Measurements from ENCODE around the gene ISL2. TPM values are rescaled to one million over a fixed set of nuclear protein-coding genes. Genes with fewer than 3 reads are reported as not detected.

ISL2 gene
- total and polyA plus RNA-seq, 2 of the 13 experiments (the other 11 are each of a cell fraction or from before 2014, with no cell fraction given), result 4.3 to 5.1 TPM

- TF ChIP-seq ZNF33B (CRISPR knock-in tag; IDR thresholded peaks at IDR 0.05), result peak; percentile 74; the same call in 1 of the 2 replicates
- TF ChIP-seq NRL (CRISPR knock-in tag; IDR thresholded peaks at IDR 0.05; ENCODE audit: borderline replicate concordance), result peak; percentile 80; the same call in 1 of the 2 replicates
- peak; percentile 89; the same call in 1 of the 2 replicates for TF ChIP-seq ZNF333 (CRISPR knock-in tag; IDR thresholded peaks at IDR 0.05; ENCODE audit: borderline replicate concordance)
- 0 out of 2 replicates have a peak, but pooled peaks have one; percentile 81 for TF ChIP-seq ZNF552 (CRISPR knock-in tag; IDR thresholded peaks at IDR 0.05; ENCODE audit: borderline replicate concordance)
- TF ChIP-seq ZMYM4 (CRISPR knock-in tag; IDR thresholded peaks at IDR 0.05), result peak; percentile 67
- TF ChIP-seq ZNF709 (CRISPR knock-in tag; IDR thresholded peaks at IDR 0.05), result peak; percentile 85
- TF ChIP-seq ZIK1 (CRISPR knock-in tag; IDR thresholded peaks at IDR 0.05; ENCODE audit: borderline replicate concordance, low read depth), result peak; percentile 67; the same call in 1 of the 2 replicates
- peak; percentile 45; the same call in 1 of the 2 replicates for TF ChIP-seq THAP9 (CRISPR knock-in tag; IDR thresholded peaks at IDR 0.05; ENCODE audit: borderline replicate concordance)
- TF ChIP-seq MEIS2 (CRISPR knock-in tag; IDR thresholded peaks at IDR 0.05), result peak; percentile 76; the same call in 1 of the 2 replicates
- peak; percentile 11; the same call in 1 of the 2 replicates for TF ChIP-seq TFE3 (CRISPR knock-in tag; IDR thresholded peaks at IDR 0.05)
- TF ChIP-seq MED1 (CRISPR knock-in tag; IDR thresholded peaks at IDR 0.05), result peak; percentile 11; the same call in 1 of the 2 replicates
- peak; percentile 74 for TF ChIP-seq ZNF142 (CRISPR knock-in tag; IDR thresholded peaks at IDR 0.05)
- peak; percentile 74; the same call in 1 of the 2 replicates for TF ChIP-seq ARNT2 (CRISPR knock-in tag; IDR thresholded peaks at IDR 0.05; ENCODE audit: low read depth)
- TF ChIP-seq PHF5A (CRISPR knock-in tag; IDR thresholded peaks at IDR 0.05; ENCODE audit: low read depth, unreplicated experiment), result no peak
- peak; percentile 81 for TF ChIP-seq KMT2A (CRISPR knock-in tag; IDR thresholded peaks at IDR 0.05)
- TF ChIP-seq HOXA9 (CRISPR knock-in tag; IDR thresholded peaks at IDR 0.05; ENCODE audit: borderline replicate concordance), result peak; percentile 42; the same call in 1 of the 2 replicates
These were observed 1.3 kb downstream of the ISL2 start (continued) for GRCh38 chr15:76337696-76338485.
